NCI-H69 (cell line): Measurements from ENCODE around the gene CCDC124.
"Not testable (repeated sequence)": the region's sequence is repeated elsewhere in the genome, so short reads cannot be mapped to it uniquely, and the experiment has no call there.

Experiments
- DNase-seq: peaks from one replicate; lab custom pipeline; 2025; lab: John Stamatoyannopoulos, UW

CCDC124 gene, protein sequence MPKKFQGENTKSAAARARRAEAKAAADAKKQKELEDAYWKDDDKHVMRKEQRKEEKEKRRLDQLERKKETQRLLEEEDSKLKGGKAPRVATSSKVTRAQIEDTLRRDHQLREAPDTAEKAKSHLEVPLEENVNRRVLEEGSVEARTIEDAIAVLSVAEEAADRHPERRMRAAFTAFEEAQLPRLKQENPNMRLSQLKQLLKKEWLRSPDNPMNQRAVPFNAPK

DNA sequence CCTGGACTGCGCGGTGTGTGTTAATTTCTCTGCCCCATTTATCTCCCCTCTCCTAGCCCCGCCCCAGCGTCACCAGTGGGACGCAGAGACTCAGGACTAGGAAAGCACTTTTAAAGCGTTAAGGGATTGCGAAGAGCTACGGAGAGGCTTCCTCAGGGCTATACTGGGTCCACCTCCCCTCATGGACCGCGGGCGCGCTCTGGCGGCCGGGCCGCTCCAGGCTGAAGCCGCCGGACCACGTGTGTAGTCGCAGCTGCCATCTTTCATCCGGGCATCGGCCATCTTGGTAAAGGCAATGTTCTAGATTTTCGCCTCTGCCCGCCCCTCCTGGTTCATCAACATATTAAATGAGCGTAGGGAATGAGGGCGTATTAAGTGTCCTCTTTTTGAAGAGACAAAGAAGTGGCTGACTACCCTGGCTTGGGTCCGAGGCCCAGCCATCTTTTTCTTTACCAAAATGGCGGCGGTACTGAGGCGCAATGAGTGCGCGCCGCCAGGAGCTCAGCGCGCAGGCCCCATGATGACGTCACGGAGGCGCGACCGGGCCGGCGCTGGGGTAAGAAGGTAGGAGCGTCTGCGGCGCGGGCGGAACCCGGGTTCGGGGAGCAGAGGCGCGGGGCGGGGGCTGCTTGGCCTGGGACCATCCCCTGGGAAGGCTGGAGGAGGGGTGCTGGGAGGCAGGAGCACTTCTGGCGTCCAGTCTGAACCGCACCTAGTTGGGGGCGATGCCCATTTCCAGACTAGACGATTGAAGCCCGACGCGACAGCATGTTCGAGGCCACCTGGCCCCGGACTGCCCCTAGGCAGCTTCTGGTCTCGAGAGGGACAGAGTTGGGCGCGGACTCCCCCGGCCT, at the start of gene CCDC124:
CCDC124 (plus strand) TSS at position 531 of the 854 bp plus-strand sequence. CDS start 3,406 bp downstream, outside the sequence.
- peak; percentile 97 for DNase-seq

DNA sequence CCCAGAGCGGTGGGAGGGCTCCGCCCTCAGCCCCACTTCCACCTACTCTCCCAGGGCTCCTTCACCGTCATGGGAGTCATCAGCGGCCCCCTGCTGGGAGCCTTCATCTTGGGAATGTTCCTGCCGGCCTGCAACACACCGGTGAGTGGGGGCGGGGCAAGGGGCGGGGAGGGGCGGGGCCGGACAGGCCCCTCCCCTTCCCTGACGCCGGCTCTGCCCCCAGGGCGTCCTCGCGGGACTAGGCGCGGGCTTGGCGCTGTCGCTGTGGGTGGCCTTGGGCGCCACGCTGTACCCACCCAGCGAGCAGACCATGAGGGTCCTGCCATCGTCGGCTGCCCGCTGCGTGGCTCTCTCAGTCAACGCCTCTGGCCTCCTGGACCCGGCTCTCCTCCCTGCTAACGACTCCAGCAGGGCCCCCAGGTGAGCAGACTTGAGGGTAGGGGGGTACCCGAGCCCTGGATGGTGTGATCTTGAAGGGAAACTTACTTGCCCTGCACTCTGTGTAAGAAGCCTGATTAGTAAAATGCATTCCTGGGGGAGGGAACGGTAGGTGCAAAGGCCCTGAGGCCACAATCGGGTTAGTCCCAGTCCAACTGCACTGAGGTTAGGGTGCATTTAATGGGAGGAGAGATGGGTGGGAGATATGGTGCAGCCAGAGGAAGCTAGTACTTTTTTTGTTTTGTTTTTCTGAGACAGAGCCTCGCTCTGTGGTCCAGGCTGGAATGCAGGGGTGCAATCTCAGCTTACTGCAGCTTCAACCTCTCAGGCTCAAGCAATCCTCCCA, 49.0 kb upstream of the CCDC124 start:
- DNase-seq, result peak; percentile 62

DNA sequence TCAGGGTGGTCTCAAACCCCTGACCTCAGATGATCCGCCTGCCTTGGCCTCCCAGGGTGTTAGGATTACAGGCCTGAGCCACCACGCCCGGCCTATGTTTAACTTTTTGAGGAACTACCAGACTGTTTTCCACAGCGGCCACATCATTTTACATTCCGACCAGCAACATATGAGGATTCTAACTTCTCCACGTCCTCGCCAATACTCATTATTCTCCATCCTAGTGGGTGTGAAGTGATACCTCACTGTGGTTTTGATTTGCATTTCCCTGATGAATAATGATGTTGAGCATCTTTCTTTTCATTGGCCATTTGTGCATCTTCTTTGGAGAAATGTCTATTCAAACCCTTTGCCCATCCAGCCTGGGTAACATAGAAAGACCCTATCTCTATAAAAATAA, 46.3 kb upstream of the CCDC124 start:
- DNase-seq, result no peak

DNA sequence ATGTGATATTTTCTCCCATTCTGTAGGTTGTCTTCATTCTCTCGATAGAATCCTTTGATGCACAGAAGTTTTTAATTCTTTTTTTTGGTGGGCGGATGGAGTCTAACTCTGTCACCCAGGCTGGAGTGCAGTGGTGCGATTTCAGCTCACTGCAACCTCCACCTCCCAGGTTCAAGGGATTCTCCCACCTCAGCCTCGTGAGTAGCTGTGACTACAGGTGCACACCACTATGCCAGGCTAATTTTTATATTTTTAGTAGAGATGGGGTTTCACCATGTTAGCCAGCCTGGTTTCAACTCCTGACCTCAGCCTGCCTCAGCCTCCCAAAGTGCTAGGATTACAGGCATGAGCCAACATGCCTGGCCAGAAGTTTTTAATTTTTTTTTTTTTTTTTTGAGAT, 45.6 kb upstream of the CCDC124 start:
- DNase-seq, result not testable (repeated sequence)

DNA sequence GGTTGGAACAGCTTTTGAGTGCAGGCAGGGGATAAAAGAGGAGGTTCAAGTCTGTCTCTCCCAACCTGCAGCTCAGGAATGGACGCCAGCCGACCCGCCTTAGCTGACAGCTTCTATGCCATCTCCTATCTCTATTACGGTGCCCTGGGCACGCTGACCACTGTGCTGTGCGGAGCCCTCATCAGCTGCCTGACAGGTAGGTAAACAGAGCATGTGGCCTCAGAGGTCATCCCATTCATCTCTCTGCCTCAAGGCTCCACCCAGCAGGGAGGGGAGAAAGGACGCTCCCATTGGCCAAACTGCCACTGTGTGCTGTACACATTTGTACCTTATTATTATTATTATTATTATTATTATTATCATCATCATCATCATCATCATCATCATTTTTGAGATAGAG, 44.6 kb upstream of the CCDC124 start:
- DNase-seq, result peak; percentile 21

DNA sequence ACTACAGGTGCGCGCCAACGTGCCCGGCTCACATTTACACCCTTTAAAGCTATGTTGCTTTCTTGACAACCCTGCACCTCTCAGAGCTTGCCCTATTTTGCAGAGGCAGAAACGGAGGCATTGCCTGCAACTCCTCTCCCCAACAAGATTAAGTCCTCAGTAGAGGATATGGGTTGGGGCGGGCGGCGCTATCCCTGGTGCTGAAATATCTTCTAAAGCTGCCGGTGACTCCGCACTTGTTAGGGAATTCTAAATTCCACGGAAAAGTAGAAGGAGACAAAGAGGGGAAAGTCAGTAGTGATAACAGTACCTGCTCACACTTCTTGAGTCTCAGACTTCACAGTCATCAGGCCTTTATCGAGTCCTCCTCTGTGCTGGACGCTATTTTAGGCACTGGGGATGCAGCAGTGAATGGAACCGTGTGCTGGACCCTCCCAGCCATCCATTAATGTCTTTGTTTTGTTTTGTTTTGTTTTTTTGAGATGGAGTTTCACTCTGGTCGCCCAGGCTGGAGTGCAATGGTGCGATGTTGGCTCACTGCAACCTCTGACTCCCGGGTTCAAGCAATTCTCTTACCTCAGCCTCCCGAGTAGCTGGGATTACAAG, 43.1 kb upstream of the CCDC124 start:
- DNase-seq, result no peak

DNA sequence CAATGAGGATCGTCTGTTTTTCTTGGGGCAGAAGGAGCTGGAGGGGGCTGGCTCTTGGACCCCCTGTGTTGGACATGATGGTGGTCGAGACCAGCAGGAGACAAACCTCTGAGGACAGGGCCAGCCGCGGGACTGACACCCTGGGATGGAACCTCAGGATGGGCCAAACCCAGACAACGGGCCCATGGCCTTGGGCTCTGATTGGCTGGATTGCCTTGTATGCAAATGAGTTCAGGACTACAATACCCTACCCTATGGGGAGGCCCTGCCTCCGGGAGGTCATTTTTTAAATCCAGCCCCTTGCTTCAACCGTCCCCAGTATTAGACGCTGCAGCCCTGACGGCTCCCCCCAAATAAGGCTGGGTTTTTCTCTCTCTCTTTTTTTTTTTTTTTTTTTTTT, 39.0 kb upstream of the CCDC124 start:
- DNase-seq, result no peak

DNA sequence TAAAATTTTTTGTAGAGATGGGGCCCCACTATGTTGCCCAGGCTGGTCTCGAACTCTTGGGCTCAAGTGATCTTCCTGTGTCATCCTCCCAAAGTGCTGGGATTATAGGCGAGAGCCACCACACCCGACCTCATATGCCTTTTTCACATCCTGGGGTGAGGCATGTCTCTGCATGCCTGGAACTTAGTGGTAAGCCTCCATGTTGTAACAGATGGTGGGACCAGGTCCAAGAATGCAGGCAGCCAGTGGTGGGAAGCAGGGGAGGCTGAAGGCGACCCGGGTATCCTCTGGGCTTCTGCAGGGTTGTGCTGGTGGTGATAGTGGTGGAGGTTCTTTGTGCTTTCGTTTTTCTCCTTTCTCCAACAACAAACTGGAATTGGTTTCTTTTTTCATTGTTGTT, 30.1 kb upstream of the CCDC124 start:
- peak; percentile 93 for DNase-seq

DNA sequence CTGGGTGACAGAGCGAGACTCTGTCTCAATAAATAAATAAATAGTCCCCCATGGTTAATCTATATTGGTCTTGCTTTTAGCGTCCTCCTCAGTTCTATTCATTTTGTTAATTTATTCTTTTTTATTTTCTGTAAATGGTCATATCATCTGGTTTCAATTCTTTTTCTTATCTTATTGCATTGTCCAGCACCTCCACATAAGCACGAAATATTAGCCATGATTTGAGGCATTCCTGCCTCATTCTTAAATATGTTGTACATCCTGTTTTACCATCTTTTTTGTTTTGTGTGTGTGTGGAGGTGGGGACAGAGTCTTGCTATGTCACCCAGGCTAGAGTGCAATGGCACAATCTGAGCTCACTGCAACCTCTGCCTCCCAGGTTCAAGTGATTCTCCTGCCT, 24.6 kb upstream of the CCDC124 start:
- DNase-seq, result no peak

DNA sequence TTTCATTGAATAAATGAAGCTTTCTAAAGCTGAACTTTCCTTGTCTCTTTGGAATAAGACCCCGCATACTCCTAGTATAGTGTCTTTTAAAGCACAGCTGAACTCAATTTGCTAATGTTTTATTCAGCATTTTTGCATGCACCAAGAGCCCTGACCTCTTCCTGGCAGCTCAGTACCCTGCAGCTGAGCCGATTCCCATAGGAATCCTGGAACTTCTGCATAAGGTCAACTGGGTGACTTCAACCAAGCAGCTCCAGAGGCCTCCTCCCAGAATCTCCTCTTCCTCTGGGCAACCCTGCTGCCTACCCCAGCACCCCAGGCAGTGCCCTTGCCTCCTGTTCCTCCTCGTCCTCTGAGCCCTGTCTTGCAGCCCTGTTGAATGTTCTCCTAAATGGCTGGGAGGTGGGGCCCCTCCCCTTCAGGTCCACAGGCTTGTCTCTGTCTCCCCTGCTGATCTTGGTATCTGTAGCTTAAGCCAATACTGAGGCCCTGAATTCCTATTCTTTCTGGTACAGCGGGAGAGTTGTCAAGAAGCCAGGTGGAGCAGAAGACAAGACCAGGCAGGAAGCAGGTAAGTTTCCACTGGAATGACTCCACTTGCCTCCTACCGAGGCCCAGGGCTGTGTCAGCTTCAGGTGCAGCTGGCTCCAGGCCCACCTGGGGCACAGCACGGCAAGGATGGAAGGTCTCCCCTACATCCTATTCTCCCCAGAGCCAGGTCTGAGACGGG, 23.6 kb upstream of the CCDC124 start:
- peak; percentile 72 for DNase-seq

DNA sequence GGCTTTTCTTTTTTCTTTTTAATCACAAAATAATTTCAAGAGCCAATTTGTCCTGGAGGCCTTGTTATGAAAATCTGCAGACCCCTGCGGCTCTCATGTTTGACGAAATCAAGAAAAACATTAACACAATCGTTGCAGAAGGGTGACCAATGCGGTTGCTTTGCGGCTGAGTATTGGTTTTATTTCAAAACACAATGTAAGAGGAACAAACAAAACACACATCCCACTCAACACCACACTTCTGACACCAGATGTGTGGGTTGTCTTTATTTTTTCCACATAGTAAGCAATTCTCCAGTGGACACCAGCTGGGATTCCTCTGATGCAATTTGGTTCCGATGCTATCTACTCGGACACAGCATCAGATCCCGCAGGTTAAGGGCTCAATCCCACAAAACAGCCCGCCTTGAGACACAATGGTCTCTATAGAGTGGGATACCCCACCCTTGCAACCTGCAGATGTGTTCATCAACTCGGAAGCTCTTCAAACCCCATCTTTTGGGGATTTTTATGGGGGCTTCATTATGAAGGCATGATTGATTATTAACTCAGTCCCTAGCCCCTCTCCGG, 21.9 kb upstream of the CCDC124 start:
- no peak for DNase-seq

DNA sequence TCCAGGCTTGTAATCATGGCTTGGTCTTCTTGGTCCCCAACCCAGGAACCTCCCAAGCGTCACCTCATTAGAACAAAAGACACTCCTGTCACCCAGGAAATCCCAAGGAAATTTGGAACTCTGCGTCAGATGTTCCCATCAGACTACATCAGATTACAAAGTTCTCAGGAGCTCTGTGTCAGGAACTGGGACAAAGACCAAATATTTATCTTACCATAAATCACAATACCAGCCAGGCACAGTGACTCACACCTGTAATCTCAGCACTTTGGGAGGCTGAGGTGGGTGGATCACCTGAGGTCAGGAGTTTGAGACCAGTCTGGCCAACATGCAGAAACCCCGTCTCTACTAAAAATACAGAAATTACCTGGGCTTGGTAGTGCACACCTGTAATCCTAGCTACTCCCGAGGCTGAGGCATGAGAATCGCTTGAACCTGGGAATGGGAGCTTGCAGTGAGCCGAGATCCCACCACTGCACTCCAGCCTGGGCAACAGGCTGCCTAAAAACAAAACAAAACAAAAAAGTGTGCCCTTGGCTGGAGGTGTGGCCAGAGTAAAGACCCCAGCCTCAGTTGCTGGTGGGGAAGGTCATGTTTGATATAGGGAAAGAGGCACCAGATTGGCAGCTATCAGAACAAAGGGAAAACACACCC, 16.7 kb upstream of the CCDC124 start:
- peak; percentile 87 for DNase-seq

DNA sequence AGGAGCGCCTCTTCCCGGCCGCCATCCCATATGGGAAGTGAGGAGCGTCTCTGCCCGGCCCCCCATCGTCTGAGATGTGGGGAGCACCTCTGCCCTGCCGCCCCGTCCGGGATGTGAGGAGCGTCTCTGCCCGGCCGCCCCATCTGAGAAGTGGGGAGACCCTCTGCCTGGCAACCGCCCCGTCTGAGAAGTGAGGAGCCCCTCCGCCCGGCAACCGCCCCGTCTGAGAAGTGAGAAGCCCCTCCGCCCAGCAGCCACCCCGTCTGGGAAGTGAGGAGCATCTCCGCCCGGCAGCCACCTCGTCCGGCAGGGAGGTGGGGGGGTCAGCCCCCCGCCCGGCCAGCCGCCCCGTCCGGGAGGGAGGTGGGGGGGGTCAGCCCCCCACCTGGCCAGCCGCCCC, 14.7 kb upstream of the CCDC124 start:
- not testable (repeated sequence) for DNase-seq

DNA sequence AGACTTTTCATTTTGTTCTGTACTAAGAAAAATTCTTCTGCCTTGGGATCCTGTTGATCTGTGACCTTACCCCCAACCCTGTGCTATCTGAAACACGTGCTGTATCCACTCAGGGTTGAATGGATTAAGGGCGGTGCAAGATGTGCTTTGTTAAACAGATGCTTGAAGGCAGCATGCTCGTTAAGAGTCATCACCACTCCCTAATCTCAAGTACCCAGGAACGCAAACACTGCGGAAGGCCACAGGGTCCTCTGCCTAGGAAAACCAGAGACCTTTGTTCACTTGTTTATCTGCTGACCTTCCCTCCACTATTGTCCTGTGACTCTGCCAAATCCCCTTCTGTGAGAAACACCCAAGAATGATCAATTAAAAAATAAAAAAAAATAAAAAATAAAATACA, 13.7 kb upstream of the CCDC124 start:
- DNase-seq, result not testable (repeated sequence)

DNA sequence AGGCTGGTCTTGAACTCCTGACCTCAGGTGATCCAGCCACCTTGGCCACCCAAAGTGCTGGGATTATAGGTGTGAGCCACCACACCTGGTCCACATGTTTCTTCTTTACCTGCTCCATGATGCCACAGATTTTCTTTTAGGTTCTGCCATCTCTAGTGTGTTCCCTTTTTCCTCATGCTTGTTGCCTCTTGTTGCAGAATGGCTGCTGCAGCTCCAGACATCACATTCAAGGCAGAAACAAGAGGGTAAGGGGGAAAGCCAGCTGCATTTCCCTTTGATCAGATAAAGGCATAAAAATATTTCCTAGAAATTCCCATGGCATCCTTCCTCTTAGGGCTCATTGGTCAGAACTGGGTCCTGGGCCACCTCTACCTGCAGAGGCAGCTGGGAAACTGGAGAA, 12.3 kb upstream of the CCDC124 start:
- no peak for DNase-seq

DNA sequence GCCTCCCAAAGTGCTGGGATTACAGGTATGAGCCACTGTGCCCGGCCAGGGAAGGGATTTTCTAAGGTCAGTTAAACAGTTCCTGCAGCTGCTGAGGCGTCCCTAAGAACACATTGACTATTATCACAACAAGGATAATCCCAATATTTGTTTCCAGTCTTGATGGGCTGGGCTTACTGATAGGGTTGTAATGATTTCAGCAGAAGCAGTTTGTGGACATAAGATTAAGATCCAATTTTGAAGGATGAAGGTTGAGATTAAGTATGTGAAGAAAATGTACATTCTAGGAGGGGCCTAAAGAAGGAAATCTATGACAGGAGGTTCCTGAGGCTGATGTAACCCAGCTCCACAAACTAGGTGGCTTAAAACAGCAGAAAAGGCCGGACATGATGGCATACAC, 10.7 kb upstream of the CCDC124 start:
- DNase-seq, result no peak

DNA sequence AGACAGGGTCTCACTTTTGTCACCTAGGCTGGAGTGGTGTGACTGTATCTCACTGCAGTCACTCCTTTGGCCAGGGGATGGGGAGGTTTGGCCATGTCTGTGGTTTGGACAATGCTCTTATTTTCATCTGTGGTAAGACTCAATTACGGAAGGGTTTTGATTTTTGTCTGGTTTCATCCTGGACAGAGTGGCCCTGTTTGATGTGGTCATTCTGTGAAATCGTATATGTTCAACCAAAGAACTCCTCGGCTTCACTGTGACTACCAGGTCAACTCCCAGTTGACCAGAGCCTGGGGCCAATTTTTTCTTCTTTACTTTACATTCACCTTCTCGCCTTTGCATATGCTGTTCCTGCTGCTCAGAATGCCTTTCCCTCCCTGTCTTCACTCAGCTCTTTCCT, 6.8 kb upstream of the CCDC124 start:
- no peak for DNase-seq

DNA sequence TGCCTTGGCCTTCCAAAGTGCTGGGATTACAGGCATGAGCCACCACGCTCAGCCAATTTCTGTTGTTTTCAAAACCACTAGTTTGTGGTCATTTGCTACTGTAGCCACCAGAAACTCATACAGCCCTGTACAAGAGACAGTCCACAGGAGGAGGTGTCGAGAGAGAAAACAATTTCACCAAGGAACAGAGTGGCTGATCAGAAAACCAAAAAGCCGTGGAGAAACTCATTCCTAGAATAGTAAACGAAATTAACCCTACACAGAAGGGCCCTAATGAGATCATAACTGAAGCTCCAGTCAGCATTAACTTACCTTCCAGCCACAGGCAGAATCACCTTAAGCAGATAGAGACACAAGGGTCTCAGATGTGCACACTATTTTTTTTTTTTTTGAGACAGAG, 3.8 kb upstream of the CCDC124 start:
- DNase-seq, result no peak

DNA sequence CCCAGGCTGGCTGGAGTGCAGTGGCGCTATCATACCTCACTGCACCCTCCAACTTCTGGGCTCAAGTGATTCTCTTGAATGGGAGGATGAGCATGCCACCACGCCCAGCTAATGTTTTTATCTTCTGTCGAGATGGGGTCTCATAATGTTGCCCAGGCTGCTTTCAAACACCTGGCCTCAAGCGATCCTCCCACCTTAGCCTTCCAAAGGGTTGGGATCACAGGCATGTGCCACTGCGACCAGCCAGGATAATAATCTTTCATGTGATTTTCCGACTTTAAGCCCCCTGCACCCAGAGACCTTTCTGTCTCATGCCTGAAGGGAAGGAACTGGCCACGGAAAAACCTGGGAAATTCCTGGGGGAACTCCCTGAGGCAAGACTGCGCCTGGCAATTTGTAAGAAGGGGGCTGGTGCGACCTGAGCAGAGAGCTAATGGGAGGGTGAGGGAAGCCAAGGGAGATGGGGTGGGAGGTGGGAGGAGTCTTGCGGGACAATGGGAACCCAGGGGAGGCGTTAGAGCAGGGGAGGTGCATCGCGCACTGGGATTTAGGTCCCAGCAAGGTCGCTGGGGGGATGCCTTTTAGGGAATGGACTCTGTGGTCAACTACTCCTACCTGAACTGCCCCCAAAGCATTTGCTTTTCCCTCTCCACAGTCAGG, 1.2 kb upstream of the CCDC124 start:
- DNase-seq, result peak; percentile 91
